Raji (cell line): ENCODE data around the gene NTHL1.
A peak's percentile ranks its signal among the peaks of the same experiment; 100 is the strongest.

ENCODE experiments used
- POLR2A ChIP-seq: IDR thresholded peaks from 2 replicates; pipeline ENCODE4 v1.6.1; 2011; ENCODE audit warnings: low read depth, low read length, control low read depth; ENCODE audit not compliant: insufficient read depth

NTHL1 gene

GRCh38 chr16:1991948-1992703 lies 55.5 kb downstream of the NTHL1 start:
- TF ChIP-seq POLR2A: peak; percentile 63

GRCh38 chr16:1991588-1991947 lies 56.1 kb downstream of the NTHL1 start:
- no peak for TF ChIP-seq POLR2A

GRCh38 chr16:1991135-1991551 lies 56.5 kb downstream of the NTHL1 start:
- peak; percentile 74 for TF ChIP-seq POLR2A

- peak; percentile 59 for TF ChIP-seq POLR2A
These were observed 57.1 kb downstream of the NTHL1 start for GRCh38 chr16:1990351-1991134.

- no peak for TF ChIP-seq POLR2A
These were observed 57.6 kb downstream of the NTHL1 start for GRCh38 chr16:1990101-1990350.
